Jurkat, Clone E6-1 (cell line): Measurements from ENCODE around the gene SLC8A1.
"Not testable (repeated sequence)": the region's sequence is repeated elsewhere in the genome, so short reads cannot be mapped to it uniquely, and the experiment has no call there.

Source experiments
- DNase-seq: peaks from one replicate; pipeline ENCODE4 v3.0.0-alpha.2; 2011; ENCODE audit warnings: low read depth, low spot score
- H3K4me3 ChIP-seq: 2 replicates; pipeline ENCODE4 v1.5.1; 2011; ENCODE audit warnings: mild to moderate bottlenecking, low read length, control low read depth, moderate library complexity

The SLC8A1 gene

GRCh38 chr2:40090044-40090443, 361.8 kb downstream of the SLC8A1 start:
- DNase-seq = no peak
- no peak overlapping the region for H3K4me3 ChIP-seq

DNA sequence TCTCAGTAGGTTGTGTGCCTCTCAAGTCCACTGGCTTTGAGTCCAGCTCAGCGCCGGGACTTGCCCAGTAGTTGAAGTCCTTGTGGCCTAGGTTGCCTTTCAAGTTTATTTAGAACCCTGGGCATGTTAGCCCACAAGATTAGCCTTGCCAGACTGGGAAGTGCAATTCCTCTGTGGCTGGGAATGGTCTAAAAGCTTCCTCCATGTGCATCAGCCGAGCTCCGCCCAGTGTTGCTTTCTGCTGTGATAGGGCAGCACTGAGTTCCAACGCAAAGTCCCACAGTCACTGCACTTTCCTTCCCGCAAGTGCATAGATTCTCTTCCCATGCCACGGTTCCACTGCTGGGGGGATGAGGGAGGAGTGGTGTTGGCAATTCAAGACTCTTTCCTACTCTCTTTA, 364.0 kb downstream of the SLC8A1 start:
- no peak overlapping the region for H3K4me3 ChIP-seq
- no peak for DNase-seq

DNA sequence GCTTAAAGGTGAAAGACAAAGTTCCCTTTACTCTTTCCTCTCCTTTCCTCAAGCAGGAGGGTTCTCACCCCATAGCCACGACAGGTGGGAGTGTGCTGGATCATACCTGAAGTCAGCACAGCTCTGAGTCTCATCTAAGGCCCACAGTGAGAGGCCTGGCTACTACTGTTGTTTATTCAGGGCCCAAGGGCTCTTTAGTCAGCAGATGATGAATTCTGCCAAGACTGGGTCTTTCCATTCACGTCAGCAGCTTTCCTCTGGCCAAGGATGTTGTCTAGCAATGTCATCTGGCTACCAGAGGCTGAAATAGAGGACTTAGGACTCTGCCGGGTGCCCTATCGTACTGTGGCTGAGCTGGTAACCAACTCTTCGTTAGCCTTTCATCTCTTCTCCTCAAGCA, 364.5 kb downstream of the SLC8A1 start:
- DNase-seq = no peak

GRCh38 chr2:40085786-40086185, 366.1 kb downstream of the SLC8A1 start:
- DNase-seq = no peak
- H3K4me3 ChIP-seq = no peak overlapping the region

More for the DNA sequence above, 364.5 kb downstream of the SLC8A1 start:
- no peak overlapping the region for H3K4me3 ChIP-seq

DNA sequence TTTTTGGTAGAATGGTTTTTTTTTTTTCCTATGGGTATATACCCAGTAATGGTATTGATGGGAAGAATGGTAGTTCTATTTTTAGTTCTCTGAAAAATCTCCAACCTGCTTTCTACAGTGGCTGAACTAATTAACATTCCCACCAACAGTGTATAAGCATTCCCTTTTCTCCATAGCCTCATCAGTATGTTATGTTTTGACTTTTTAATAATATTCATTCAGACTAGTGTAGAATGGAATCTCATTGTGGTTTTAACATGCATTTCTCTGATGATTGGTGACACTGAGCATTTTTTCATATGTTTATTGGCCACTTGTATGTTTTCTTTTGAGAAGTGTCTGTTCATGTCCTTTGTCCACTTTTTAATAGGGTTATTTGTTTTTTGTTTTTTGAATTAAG, 378.6 kb downstream of the SLC8A1 start:
- DNase-seq, H3K4me3 ChIP-seq: not testable (repeated sequence)

DNA sequence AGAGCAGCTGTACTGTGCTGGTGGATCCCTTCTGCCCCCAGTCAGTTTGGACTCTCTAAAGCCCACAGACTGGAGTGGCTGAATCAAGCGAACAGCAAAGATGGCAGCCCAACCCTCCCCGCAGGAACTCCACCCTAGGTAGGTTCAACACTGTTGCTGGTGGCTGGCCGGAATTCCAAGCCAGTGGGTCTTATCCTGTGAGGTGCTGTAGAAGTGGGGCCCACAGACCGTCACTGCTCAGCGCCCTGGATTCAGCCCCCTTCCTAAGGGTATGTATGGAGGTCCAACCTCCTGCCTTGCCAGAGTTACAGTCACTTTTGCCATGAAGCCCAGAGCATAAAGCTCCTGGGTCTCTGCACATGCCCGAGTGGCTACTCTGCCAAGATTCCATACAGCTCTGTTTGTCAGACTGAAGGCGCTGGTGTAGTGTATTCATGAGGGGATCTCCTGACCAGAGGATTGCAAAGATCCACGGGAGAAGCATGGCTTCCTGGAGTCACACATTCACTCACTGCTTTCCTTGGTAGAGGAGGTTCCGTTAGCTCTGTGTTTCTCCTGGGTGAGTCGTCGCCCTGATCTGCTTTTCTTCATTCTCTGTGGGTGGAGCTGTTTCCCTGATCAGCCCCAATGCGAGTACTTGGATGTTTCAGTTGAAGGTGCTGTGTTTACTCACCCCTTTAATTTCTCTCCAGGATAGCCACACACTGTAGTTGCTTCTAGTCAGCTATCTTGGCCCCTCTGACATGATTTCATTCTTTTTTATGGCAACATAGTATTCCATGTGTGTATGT, 379.3 kb downstream of the SLC8A1 start:
- H3K4me3 ChIP-seq = no peak overlapping the region
- no peak for DNase-seq

DNA sequence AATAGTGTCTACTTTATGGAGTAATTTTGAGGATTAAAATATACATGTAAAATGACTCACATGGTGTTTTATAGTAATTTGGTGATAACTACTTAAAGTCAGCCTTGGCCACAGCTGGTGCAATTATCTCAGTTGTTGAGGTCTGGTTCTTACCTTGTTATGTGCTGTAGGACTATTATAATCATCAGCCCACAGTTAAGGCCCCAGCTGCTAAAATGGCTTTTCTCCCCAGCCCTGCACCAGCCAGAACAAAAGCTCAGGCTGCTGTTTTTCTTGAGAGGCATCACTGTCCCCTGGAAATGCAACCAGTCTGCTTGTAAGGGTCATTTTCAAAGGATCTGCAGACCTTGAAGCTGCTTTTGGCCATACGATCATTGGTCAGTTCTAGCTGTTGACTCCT, 389.5 kb downstream of the SLC8A1 start:
- H3K4me3 ChIP-seq = no peak overlapping the region
- no peak for DNase-seq

DNA sequence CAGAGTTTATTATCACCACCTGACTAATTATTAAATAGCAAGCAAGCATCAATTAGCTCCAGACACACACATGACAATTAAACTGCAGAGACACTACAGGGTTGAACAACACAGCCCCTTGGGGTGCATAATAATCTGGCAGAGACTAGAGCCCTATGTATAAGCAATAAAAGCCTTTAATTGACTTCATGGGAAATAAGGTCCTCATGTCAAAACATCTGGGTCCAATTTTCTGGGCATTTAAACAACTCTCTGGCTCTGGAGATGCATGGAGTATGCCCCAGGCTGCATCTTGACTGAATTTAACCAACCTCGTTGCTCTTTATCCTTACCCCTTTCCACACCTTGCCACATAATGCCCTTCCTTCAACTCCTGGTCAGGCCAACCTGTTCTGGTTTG, 402.1 kb downstream of the SLC8A1 start:
- no peak for DNase-seq
- H3K4me3 ChIP-seq = no peak overlapping the region

GRCh38 chr2:40048506-40048905, 403.4 kb downstream of the SLC8A1 start:
- DNase-seq = no peak
- H3K4me3 ChIP-seq = no peak overlapping the region

DNA sequence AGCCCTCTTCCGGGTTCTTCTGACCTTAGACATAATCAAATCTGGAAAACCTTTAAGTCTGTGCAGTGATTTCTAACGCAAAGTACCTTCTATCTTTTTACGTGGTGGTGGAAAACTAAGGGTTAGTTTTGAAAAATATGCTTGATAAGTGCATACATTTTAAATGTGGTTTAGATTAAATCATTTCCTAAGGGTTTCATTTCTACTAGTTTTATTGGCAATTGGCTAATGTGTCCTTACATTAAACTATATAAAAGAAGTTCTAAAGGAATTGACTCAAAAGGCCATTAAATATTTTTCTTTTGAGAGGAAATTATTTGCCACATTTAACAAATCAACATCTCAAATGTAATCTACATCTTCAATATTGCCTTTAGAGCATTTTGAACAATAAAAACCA, 404.5 kb downstream of the SLC8A1 start:
- no peak for DNase-seq
- H3K4me3 ChIP-seq = no peak overlapping the region
